ENCODE measurements around the gene ART5.
"Not testable (repeated sequence)": the region's sequence is repeated elsewhere in the genome, so short reads cannot be mapped to it uniquely, and the experiment has no call there.

Gene ART5

GRCh38 chr11:3657331-3657730 lies 15.5 kb upstream of the ART5 start:
- not testable (repeated sequence) for DNase-seq

- no peak for DNase-seq
Observed at GRCh38 chr11:3655547-3655946, 13.8 kb upstream of the ART5 start.

GRCh38 chr11:3652514-3652913 lies 10.7 kb upstream of the ART5 start:
- DNase-seq, result not testable (repeated sequence)

GRCh38 chr11:3649374-3649773 lies 7.6 kb upstream of the ART5 start:
- DNase-seq, result not testable (repeated sequence)

- not testable (repeated sequence) for DNase-seq
Observed at GRCh38 chr11:3648843-3649242, 7.1 kb upstream of the ART5 start.

GRCh38 chr11:3645552-3645951 lies 3.8 kb upstream of the ART5 start:
- no peak for DNase-seq

GRCh38 chr11:3644817-3645235 lies 3.0 kb upstream of the ART5 start, which contains the start of gene ART1:
Gene ART1, plus strand, starts transcription at chr11:3645128. Its CDS starts 14,086 bp downstream, at chr11:3659214.
- no peak for DNase-seq

GRCh38 chr11:3643102-3643546 lies 1.3 kb upstream of the ART5 start:
- DNase-seq, result not testable (repeated sequence)

GRCh38 chr11:3642071-3642951 lies 519 bp upstream of the ART5 start:
- peak in 3 of 14 donors; percentile 13 to 28 (median 15) for DNase-seq

GRCh38 chr11:3641191-3641590 lies 601 bp downstream of the ART5 start:
- no peak for DNase-seq

- DNase-seq, result no peak
Observed at GRCh38 chr11:3639841-3640240, 2.0 kb downstream of the ART5 start.

GRCh38 chr11:3638513-3638912 lies 3.3 kb downstream of the ART5 start:
- DNase-seq, result no peak

- DNase-seq, result no peak
Observed at GRCh38 chr11:3637201-3637600, 4.6 kb downstream of the ART5 start.

- no peak for DNase-seq
Observed at GRCh38 chr11:3635641-3636375, 6.0 kb downstream of the ART5 start.

GRCh38 chr11:3632070-3632660 lies 9.6 kb downstream of the ART5 start:
- no peak for DNase-seq

GRCh38 chr11:3631331-3631730 lies 10.5 kb downstream of the ART5 start:
- DNase-seq, result no peak

GRCh38 chr11:3627291-3627690 lies 14.5 kb downstream of the ART5 start:
- DNase-seq, result no peak

GRCh38 chr11:3626250-3626960 lies 15.4 kb downstream of the ART5 start:
- DNase-seq, result peak in 5 of 14 donors; percentile 4 to 37 (median 15)

- DNase-seq, result no peak
Observed at GRCh38 chr11:3623767-3624458, 17.9 kb downstream of the ART5 start.

- no peak for DNase-seq
Observed at GRCh38 chr11:3623121-3623520, 18.7 kb downstream of the ART5 start.

GRCh38 chr11:3622521-3622920 lies 19.3 kb downstream of the ART5 start:
- no peak for DNase-seq

GRCh38 chr11:3617990-3618389 lies 23.8 kb downstream of the ART5 start:
- no peak for DNase-seq
